COLO668 (cell line): ENCODE data around the gene CACNA1B.
"Not testable (repeated sequence)": the region's sequence is repeated elsewhere in the genome, so short reads cannot be mapped to it uniquely, and the experiment has no call there.

Experiments used
- DNase-seq: peaks from one replicate; lab custom pipeline; 2025; ENCODE audit not compliant: unreplicated experiment; lab: John Stamatoyannopoulos, UW

The CACNA1B gene

GRCh38 chr9:137865581-137866145, 11.9 kb upstream of the CACNA1B start:
- no peak for DNase-seq

GRCh38 chr9:137866226-137867141, 11.1 kb upstream of the CACNA1B start:
- DNase-seq, result no peak

GRCh38 chr9:137870432-137870831, 7.2 kb upstream of the CACNA1B start:
- DNase-seq, result no peak

- DNase-seq, result no peak
Observed at GRCh38 chr9:137872296-137872695, 5.3 kb upstream of the CACNA1B start.

- no peak for DNase-seq
Observed at GRCh38 chr9:137873408-137873807, 4.2 kb upstream of the CACNA1B start.

GRCh38 chr9:137873858-137874362, 3.7 kb upstream of the CACNA1B start:
- no peak for DNase-seq

- no peak for DNase-seq
Observed at GRCh38 chr9:137875354-137875753, 2.2 kb upstream of the CACNA1B start.

GRCh38 chr9:137875846-137876245, 1.7 kb upstream of the CACNA1B start:
- DNase-seq, result no peak

GRCh38 chr9:137876269-137876668, 1.3 kb upstream of the CACNA1B start:
- no peak for DNase-seq

- no peak for DNase-seq
Observed at GRCh38 chr9:137876781-137877386, 698 bp upstream of the CACNA1B start.

- DNase-seq, result peak; percentile 57
Observed at GRCh38 chr9:137878146-137878941, 762 bp downstream of the CACNA1B start.

- no peak for DNase-seq
Observed at GRCh38 chr9:137879052-137879451, 1.5 kb downstream of the CACNA1B start.

- no peak for DNase-seq
Observed at GRCh38 chr9:137879566-137880150, 2.1 kb downstream of the CACNA1B start.

- no peak for DNase-seq
Observed at GRCh38 chr9:137880160-137880975, 2.8 kb downstream of the CACNA1B start.

GRCh38 chr9:137880976-137881530, 3.5 kb downstream of the CACNA1B start:
- no peak for DNase-seq

GRCh38 chr9:137881591-137882505, 4.3 kb downstream of the CACNA1B start:
- no peak for DNase-seq

- no peak for DNase-seq
Observed at GRCh38 chr9:137882506-137882821, 4.9 kb downstream of the CACNA1B start.

- DNase-seq, result not testable (repeated sequence)
Observed at GRCh38 chr9:137883977-137884376, 6.4 kb downstream of the CACNA1B start.

- DNase-seq, result not testable (repeated sequence)
Observed at GRCh38 chr9:137884547-137884946, 7.0 kb downstream of the CACNA1B start.
